ENCODE results near the gene VDAC2.

DNA sequence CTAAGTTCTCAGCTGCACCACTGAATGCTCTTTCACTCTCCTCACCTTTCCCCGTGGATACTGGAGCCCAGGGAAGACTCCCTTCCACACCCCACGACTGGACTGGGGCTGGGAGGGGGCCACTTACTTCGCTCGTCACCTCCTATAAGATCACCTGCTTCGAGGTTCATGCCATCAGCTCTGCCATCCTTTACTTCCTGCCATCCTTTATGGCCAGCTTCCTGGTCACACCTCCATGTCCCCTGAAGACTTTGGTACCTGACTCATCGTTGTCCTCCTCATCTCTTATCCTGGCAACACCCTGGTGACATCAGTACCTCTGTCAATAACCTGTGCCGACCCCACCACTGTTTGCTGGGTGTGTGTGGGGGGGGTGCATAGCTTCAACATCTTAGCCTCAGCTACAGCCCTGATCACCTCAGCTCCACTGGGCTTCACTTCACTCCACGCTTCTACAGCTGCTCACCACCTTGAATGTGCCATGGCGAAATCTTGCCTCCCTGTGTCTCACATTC, 8.7 kb upstream of the VDAC2 start:
- TF ChIP-seq ISL1 (CRISPR knock-in tag; IDR thresholded peaks at IDR 0.05) (no peak), PPARA (CRISPR knock-in tag; IDR thresholded peaks at IDR 0.05; ENCODE audit: borderline replicate concordance) (no peak), ARNTL (CRISPR knock-in tag; IDR thresholded peaks at IDR 0.05; ENCODE audit: borderline replicate concordance, low read depth) (no peak), TOX (CRISPR knock-in tag; IDR thresholded peaks at IDR 0.05; ENCODE audit: borderline replicate concordance) (no peak), CSDC2 (CRISPR knock-in tag; IDR thresholded peaks at IDR 0.05) (no peak), ZFP30 (CRISPR knock-in tag; IDR thresholded peaks at IDR 0.05) (no peak), ZFP3 (CRISPR knock-in tag; IDR thresholded peaks at IDR 0.05) (no peak), ZNF565 (CRISPR knock-in tag; conservative IDR thresholded peaks at IDR 0.05; ENCODE audit: low read depth) (no peak)
- TF ChIP-seq, protein P1, sequence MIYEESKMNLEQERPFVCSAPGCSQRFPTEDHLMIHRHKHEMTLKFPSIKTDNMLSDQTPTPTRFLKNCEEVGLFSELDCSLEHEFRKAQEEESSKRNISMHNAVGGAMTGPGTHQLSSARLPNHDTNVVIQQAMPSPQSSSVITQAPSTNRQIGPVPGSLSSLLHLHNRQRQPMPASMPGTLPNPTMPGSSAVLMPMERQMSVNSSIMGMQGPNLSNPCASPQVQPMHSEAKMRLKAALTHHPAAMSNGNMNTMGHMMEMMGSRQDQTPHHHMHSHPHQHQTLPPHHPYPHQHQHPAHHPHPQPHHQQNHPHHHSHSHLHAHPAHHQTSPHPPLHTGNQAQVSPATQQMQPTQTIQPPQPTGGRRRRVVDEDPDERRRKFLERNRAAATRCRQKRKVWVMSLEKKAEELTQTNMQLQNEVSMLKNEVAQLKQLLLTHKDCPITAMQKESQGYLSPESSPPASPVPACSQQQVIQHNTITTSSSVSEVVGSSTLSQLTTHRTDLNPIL (CRISPR knock-in tag; IDR thresholded peaks at IDR 0.05; ENCODE audit: low read depth), result no peak
